GM18508 (cell line): Measurements from ENCODE around the gene ST13.
"Not testable (repeated sequence)": the region's sequence is repeated elsewhere in the genome, so short reads cannot be mapped to it uniquely, and the experiment has no call there.

Experiments used
- ATAC-seq: cut with Tn5 transposase; IDR thresholded peaks from one replicate; pipeline ENCODE4 v1.9.1; 2021; ENCODE audit warnings: moderate number of reproducible peaks; ENCODE audit not compliant: insufficient read depth, unreplicated experiment

Gene ST13

DNA sequence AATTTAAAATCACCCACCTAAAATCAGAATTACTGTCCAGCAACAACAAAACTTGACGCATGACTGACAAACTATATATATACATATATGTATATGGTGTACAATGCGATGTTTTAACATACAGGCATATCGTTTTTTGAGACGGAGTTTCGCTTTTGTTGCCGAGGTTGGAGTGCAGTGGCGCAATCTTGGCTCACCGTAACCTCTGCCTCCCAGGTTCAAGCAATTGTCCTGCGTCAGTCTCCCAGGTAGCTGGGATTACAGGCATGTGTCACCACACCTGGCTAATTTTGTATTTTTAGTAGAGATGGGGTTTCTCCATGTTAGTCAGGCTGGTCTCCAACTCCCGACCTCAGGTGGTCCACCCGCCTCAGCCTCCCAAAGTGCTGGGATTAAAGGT lies 10.6 kb downstream of the ST13 start:
- ATAC-seq = not testable (repeated sequence)

DNA sequence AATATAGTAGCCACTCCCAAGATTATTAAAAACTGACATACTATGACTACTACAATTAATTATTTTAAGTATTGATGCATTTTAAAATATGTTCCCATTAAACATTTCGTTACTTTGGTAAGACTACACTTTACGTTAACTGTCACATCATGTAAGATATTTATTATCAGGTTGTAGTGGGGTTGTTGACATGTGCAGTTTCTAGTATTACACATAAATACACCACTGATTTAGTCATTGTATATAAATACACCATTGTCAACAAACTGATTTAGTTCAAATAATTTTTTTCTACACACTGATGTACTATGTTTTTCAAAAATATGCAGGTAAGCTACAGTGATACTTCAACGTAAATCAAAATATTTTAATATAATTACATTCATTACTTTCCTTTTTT lies 11.5 kb downstream of the ST13 start:
- no peak for ATAC-seq

DNA sequence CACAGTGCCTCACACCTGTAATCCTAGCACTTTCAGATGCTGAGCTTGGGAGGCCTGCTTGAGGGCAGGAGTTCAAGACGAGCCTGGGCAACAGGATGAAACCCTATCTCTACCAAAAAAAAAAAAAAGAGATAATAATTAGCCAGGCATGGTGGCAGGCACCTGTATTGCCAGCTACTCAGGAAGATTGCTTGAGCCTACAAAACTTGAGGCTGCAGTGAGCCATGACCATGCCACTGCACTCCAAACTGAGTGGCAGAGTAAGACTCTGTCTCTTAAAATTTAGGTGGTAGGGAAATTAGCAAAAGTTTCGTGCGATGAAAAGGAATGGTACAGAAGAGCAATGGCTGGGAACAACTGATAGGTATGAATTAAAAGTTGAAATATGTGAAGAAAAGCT lies 18.0 kb downstream of the ST13 start:
- no peak for ATAC-seq

DNA sequence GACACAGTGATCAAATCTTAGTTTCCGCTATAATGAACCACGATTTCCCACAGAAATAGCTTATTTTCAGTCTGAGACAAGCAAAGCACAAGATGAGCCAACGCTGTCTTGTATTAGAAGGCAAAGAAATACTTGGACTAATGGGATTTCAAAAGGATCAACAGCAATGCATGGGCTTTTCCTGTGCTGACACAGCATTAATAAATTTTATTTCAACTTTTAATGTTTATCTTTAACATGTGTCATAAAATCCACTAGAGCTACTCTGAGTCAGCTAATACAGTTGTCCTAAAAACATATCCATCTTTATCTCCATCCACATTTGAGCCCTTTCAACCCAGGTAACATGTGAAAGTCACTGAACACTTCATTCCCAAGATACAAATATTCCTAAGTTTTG lies 21.8 kb downstream of the ST13 start:
- ATAC-seq = no peak

DNA sequence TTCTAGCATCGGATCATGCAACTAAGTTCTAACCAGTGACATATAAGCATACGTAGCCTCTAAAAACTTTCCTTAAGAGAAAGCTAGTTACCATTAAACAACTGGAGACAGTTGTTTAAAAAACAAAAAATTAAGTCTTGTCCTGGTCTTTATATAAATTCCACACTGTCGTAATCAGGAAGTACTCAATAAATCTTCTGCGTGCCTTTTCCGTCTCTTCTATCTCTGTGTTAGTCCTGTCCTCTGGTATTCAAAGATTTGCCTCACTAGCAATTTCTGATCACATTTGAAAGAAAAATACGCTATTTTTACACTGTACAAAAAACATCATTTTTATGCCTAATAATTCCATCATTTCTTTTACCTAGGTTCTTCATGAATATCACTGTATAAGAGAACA lies 27.3 kb downstream of the ST13 start:
- no peak for ATAC-seq

DNA sequence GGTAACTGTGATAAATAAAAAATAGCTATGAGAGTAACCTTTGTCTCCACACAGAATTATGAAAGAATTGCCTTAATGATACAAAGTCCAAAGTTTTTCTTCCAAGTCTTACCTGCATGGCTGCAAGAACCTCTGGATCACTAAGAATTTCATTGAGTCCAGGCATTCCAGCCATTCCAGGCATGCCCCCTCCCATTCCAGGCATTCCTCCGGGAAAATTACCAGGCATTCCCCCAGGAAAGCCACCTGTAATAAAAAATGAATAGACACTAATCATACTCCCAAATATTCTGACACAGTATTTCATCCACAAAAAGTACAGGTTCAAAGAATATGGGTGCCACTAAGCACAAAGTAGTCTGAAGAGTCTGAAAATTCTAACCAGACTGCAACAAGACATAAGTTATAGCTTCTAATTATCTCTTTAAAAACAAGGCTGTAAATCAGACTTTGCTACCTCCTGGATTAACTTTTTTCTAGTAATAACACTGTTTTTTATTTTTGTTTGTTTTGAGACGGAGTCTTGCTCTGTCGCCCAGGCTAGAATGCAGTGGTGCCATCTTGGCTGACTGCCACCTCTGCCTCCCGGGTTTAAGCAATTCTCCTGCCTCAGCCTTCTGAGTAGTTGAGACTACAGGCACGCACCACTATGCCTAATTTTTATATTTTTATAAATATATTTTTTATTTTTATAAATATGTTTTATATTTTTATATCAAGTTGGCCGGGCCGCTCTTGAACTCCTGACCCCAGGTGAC lies 29.3 kb downstream of the ST13 start:
- ATAC-seq = no peak

DNA sequence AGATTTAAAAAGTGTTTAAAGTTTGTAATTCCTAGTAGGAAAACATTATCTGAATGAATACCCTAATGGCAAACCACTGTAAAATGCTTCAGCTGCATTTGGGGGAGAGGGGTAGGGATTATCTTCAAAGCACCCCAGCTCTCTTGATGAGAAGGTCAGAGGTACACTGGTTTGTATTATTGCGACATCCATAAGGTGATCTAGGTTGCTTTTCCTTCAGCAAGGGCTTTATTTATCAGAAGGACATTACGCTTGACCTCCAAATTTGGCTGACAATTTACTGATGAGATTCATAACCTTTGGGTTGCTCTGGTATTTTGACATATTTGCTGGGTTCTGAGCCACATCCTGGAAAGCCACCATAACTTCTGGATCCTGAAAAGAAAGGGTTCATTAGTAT lies 30.1 kb downstream of the ST13 start:
- not testable (repeated sequence) for ATAC-seq

DNA sequence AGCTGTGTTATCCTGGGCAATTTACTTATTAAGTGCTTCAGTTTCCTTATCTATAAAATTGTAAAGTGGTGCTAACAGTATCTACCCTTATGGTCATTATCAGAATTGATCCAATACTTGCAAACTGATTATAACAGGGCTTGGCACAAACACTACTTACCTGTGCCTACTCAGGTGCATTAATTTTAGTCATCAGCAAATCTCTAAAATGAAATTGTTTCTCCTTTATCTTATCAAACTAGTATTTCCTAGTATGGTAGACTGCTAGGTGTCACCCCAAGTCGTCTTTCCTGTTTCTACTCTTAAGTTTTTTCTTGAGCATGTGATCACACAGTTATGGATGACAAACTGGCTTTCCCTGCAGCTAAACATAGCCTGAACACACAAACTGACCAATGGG lies 33.0 kb downstream of the ST13 start:
- no peak for ATAC-seq

DNA sequence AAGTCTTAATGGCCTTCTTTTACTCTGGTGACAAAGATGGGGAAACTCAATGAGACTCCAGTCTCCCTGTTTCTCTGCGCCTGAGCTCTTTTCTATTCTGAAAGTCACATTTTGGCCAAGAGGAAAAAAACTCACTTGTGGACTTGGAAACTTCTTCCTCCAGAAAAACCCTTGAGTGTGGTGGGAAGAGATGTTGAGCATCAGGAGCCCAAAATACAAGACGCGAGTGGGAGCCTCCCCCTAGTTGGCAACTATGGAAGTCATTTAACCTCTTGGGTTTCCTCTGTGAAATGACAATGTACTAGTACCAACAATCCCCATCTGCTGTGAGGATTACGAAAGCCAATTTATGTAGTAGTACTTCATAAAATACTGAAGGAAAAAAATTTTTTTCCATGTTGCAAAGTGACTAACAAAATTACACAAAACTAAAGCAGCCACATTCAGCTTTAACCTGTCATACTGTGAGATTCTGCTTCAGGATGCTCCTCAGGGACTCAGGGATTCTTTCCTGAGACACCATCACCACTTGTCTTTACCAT lies 36.8 kb downstream of the ST13 start:
- ATAC-seq = no peak

DNA sequence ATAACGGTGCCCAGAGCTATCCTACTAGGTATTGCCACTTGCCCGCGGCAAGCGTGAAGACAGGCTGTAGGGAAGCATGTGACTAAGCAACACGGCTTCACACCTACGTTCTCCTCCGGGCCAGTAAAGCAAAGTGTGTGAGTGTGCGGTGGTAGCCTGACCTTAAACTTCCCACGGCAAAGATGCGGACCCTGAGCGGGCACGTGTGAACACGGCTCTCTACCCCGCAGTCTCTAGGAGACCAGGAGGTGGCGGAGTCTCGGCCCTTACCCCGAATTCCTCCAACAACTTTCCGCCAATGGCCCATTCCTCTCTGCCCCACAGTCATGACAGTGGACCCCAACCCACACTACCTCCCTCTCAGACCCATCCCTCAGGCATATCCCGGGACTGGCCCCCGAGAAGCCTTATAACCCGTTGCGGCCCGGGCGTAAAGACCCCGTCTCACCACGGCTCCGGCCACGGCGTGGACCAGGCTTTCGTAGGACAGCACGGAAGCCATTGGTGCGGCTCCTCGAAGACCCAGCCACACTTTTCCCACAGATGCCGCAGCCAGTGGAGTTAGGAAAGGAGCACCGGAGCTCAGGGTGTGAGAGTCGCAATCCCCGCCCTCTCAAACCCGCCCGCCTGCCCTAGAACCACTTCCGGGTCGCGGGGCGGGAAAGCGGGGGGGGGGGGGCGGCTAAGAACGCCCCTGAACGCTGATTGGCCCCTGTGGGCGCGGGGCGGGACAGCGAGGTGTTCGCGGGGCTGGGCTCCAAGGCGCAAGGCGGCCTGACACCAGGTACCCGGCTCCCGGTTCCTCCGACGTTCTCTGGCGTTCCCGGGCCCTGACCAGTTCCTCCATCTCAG lies 37.5 kb downstream of the ST13 start, which contains the start of gene SLC25A17:
TSS of gene SLC25A17 (minus strand) at position 600 of the 852 bp plus-strand sequence. CDS start at position 502, 98 bp downstream.
- no peak for ATAC-seq

DNA sequence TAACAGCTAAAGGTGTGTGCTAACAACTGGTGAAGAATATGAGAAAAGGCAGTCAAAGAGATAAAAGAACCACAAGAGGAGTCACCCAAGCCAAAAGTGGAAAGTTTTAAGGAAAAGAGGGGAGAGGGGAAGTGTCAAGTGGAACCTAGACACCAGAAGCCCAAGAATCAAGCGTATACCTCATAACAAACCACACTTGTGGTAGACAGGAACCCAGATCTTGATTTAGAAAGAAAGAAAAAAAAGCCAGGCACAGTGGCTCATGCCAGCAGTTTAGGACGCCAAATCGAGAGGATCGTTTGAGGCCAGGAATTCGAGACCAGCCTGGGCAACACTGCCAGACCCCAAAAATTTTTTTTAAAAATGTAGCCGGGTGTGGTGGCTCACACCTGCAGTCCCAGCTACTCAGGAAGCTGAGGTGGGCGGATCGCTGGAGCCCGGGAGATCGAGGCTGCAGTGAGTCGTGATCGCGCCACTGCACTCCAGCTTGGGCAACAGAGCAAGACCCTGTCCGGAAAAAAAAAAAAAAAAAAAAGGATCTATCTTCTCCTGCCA lies 38.2 kb downstream of the ST13 start:
- no peak for ATAC-seq

DNA sequence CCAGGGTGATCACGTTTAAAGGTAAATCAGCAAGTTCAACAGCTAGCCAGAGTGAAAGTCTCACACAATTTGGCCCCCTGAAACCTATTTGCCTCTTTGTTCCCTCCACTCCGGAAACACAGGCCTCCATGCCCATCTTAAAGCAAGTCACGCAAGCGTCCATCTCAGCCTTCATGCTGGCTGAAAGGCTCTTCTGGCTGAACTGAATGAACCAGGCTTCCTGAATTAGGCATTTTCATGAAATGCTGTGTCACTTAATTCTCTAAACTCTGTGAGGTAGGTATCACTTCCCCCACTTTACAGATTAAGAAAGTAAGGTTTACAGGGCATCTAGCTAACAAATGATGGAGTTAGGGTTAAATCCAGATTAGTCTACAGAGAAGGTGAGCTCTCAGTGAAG lies 38.7 kb downstream of the ST13 start:
- no peak for ATAC-seq

DNA sequence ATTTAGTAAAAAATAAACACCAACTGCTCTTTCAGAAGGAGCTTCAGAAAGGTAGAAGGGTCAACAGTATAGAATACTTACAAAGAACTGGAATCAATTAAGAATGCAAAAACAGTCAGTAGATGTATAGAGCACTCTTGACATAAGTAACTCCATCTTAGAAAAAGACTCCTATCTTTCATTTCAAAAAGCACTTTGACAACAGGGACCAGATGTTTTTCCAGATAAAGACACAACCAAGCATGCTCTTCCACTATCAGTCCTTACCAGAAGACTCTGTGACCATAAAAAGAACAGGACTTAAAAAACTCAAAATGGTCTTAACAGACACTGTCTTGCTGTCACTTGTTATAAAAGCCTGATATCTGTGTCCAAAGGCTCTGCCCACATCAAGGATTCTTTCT lies 42.5 kb downstream of the ST13 start:
- no peak for ATAC-seq

DNA sequence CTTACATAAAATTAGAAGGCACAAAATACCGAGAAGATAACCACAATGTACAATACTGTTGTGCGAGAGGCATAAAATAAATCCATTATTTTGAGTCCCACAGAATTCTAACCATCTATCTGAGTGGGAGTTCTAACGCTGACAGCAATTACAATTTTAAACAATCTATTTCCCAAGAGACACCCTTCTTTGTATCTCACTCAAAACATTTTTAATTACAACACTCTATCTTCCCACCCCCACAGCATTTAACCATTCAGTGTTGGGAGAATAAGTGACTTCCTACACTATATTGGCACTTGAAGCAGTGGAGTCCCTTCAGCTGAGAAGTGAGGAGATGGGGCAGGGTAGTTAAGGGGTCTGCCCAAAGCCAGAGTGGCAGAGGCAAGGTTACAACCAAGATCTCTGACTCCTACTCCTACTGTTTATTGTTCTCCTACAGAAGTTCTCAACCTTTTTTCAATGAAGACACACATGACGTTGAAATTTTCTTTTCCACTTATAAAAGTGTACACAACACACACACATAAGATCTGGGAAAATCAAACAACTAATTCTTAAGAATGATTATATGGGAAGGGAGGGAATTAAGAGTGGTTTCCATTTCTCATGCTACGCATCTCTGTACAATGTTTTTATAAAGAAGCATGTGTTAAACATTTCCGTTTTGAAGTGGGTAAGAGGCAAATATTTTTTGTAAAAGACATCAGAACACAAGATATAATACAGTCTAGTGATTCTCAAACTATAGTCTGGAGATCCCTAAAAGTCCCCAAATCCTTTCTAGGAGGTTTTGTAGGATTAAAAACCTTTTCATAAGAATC lies 48.2 kb downstream of the ST13 start:
- ATAC-seq = no peak

DNA sequence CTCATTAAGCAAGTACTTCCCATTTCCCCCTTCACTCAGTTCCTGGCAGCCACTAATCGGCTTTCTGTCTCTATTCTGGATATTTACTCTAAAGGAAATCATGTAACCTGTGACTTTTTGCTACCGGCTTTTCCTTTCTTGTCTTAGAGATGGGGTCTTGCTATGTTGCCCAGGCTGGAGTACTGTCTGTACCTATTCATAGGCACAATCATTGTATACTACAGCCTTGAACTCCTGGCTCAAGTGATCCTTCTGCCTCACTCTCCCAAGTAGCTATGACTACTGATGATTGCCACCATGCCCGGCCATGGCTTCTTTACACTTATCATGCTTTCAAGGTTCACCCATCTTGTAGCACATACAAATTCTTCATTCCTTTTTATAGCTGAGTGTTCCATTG lies 49.7 kb downstream of the ST13 start:
- ATAC-seq = no peak

DNA sequence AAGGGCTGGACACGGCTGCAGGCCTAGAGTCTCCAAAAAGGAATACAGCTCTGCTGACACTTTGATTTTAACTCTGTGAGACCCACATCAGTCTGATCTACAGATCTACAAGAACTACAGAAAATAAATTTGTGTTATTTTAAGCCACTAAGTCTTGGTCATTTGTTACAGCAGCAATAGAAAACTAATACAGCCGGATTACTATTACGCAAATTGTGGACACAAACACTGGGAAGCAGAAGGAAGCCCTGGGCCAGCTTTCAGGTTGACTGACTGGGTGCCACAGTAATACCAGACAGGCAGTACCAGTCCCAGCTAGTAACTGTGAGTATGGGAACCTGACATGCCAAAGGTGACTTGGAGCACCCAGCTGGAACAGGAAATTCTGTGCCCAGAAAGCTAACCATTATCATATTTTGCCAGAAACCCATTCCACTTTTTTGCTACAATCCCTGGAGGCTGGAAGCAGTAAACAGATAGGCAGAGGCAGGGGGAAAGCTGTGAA lies 50.7 kb downstream of the ST13 start:
- no peak for ATAC-seq

DNA sequence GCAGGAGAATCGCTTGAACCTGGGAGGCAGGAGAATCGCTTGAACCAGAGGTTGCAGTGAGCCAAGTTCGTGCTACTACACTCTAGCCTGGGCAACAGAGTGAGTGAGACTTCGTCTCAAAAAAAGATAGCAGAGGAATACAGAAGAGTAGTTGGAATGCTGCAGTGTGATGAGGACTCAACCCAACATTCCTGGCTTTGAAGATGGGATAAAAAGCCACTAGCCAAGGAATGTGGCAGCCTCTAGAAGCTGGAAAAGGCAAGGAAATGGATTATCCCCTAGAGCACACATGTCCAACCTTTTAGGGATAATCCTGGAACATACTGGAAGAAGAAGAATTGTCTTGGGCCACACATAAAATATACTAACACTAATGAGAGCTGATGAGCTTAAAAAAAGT lies 51.2 kb downstream of the ST13 start:
- ATAC-seq = no peak

DNA sequence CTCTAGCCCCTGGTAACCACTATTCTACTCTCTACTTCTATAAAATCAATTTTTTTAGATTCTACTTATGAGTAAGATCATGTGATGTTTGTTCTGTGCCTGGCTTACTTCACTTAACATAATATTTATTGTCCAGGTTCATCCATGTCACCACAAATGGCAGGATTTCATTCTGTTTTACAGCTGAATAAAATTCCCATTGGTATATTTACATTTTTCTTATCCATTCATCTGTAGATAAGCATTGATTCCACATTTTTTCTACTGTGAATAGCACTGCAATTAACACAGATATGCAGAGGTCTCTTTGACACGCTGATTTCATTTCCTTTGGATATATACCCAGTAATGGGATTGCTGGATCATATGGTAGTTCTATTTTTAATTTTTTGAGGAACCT lies 53.1 kb downstream of the ST13 start:
- ATAC-seq = no peak

DNA sequence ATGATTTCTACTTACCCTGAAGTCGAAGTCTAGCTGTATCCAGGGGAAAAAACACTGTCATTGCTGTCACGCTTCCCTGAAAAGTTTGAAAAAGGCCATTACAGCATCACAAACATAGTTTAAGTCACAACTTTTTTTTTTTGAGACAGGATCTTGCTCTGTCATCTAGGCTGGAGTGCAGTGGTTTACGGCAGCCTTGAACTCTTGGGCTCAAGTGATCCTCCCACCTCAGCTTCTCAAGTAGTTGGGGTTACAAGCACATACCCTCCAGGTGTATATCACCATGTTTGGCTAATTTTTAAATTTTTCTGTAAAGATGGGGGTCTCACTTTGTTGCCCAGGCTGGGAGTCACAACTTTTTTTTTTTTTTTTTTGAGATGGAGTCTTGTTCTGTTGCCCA lies 57.4 kb downstream of the ST13 start:
- ATAC-seq = no peak

DNA sequence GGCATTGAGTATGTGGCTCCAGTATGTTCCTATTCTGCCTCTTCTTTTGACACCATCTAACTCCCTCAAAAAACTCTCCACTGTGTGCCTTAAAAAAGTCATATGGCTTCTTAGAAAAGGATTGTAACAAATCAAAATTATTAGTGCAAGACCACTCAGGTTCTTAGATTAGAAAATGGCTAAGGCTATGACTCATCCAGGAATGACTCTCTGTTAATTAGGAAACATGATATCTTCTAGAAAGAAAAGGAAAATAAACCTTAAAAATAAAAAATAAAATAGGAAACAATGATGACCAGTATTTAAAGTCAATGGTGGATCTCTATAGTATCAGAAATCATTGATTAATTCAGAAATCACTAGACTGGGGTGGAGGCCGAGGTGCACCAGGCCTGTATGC lies 59.0 kb downstream of the ST13 start:
- no peak for ATAC-seq
